IPS DF 6.9 (cell line): ENCODE data around the gene PAX5.

Experiments used
- DNase-seq: peaks from one replicate; pipeline ENCODE4 v3.0.0-alpha.2; 2013; ENCODE audit warnings: low read depth, low spot score
- H3K27ac ChIP-seq: one replicate; pipeline ENCODE4 v1.5.1; 2013; ENCODE audit warnings: low read length, control low read depth
- H3K27me3 ChIP-seq: 2 replicates; pipeline ENCODE4 v1.6.1; 2013; ENCODE audit warnings: mild to moderate bottlenecking, low read length; ENCODE audit not compliant: control insufficient read depth, insufficient read depth
- H3K36me3 ChIP-seq: 2 replicates; pipeline ENCODE4 v1.6.1; 2013; ENCODE audit warnings: low read length; ENCODE audit not compliant: control insufficient read depth, insufficient read depth
- H3K4me1 ChIP-seq: 2 replicates; pipeline ENCODE4 v1.6.1; 2013; ENCODE audit warnings: low read length; ENCODE audit not compliant: control insufficient read depth, insufficient read depth
- H3K4me3 ChIP-seq: 2 replicates; pipeline ENCODE4 v1.5.1; 2013; ENCODE audit warnings: mild to moderate bottlenecking, low read length
- H3K9me3 ChIP-seq: 2 replicates; pipeline ENCODE4 v1.6.1; 2013; ENCODE audit warnings: low read length, inconsistent platforms; ENCODE audit not compliant: control insufficient read depth, insufficient read depth
- WGBS: extraction: QIAGEN DNeasy Blood & Tissue Kit; methylation state at CpG from one replicate; pipeline ENCODE4 v1.1.7; 2013; ENCODE audit warnings: mixed read lengths, missing lambda C conversion rate; ENCODE audit not compliant: insufficient read length, insufficient coverage; 5-methylcytosine and 5-hydroxymethylcytosine counted together

The PAX5 gene

DNA sequence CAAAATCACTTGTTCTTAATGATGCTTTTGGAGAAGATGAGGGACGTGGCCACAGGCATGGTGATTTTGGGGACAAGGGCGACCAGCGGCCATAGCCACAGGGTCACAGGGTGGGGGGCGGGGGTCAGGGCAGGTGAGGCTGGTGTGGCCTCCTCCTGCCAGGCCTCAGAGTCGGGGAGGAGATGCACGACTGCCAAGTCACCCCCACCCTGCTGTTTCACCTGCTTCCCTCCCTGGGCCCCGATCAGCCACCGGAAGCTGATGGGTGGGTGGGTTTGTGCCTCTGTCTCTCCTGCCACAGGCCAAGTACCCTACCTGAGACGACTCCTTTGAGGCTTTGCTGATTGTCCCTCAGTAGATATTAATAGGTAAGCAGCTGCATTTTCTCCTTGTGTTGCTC, 199.3 kb downstream of the PAX5 start:
- no CpG with 5 or more reads among the region's 9 CpGs for whole genome bisulfite sequencing
- H3K27me3 ChIP-seq: no peaks in the 10 kb centered on the region
- no peaks in the 10 kb centered on the region for H3K9me3 ChIP-seq
- DNase-seq: no peak
- H3K4me3 ChIP-seq: no peak overlapping the region
- no peak overlapping the region for H3K27ac ChIP-seq
- peaks cover 4% of the 10 kb centered on the region for H3K4me1 ChIP-seq
- no peaks in the 10 kb centered on the region for H3K36me3 ChIP-seq

DNA sequence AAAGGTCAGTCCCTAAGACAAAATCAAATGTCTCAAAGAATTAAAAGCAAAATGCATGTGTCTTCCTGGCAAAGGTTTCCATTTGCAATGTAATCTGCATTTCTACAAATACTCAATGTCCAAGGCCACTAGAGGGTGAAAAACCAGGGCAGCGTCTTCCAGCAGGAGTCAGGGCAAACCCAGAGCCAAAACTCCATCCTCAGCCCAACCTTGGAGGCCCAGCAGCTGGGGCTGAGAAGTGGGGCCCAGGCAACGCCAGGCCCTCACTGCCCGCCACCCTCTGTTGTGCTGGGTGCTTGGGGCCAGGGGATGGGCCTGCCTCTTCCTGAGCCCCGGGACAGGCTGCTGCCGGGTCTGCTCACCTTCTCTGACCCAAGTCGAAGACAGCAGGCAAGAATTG, 200.1 kb downstream of the PAX5 start:
- H3K27me3 ChIP-seq: no peaks in the 10 kb centered on the region
- H3K9me3 ChIP-seq: no peaks in the 10 kb centered on the region
- H3K4me1 ChIP-seq: peaks cover 4% of the 10 kb centered on the region
- H3K36me3 ChIP-seq: no peaks in the 10 kb centered on the region
- WGBS: no CpG with 5 or more reads among the region's 6 CpGs
- H3K27ac ChIP-seq: no peak overlapping the region
- no peak overlapping the region for H3K4me3 ChIP-seq
- no peak for DNase-seq

DNA sequence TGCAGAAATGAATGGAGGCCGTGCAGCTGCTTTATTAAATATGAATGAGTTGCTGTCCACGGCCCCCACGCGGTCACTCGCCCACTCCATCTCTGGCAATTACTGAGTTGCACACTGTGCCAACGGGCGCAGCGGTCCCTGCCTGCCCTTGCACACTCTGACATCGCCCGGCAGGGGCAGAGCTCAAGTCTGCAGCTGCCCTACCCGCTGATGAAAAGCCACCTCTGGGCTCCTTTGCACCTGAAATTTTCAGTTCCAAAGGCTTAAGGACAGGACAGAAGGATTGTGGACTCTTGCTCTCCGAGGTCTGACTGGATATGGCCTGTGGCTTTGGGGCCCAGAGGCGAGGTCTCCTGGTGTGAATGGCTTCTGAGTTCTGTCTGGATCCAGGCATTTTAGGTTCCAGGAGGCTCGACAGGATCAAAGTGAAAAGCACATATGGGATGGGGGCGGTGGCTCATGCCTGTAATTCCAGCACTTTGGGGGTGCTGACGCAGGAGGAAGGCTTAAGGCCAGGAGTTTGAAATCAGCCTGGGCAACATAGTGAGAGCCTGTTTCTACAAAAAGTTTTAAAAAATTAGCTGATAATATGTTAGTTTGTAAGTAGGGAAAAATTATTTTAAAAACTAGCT, 201.8 kb downstream of the PAX5 start:
- no peaks in the 10 kb centered on the region for H3K27me3 ChIP-seq
- DNase-seq: no peak
- no peaks in the 10 kb centered on the region for H3K9me3 ChIP-seq
- H3K27ac ChIP-seq: no peak overlapping the region
- no peak overlapping the region for H3K4me3 ChIP-seq
- H3K4me1 ChIP-seq: peaks cover 4% of the 10 kb centered on the region
- H3K36me3 ChIP-seq: no peaks in the 10 kb centered on the region
- WGBS: no CpG with 5 or more reads among the region's 16 CpGs

DNA sequence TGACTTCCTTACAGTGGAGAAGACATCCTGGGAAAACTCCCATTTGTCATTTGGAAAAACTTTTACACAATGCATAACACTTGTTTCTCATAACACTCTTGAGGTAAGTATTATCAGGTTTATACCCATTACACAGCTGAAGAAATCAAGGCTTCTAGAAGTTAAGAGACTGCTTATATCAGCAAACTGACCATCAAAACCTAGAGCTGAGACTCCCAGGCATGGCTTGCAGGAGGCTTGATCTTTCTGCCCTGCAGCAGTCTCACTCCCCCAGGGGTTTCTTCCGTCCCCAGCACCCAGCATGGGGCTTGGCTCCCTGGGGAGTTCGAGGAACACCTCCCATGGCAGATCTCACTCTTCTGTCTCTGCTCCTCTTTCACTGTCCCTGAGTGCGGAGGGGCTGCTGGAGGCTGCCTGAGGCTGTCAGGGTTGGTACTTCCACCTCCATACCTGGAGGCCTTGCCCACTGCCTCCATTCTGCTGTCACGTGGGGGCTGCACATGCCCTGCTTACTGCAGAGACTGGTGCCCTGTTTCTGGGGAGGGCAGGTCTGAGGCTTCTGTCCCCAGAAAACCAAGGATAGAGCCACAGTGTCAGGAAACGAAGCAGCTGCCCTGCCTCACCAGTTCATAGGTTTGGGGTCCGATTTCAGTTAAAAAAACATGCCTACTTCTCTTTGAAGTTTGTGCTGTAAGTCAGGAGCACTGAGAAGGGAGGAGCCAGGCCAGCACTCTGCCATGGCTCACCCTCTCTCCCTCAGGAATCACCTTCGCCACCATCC, 202.5 kb downstream of the PAX5 start:
- peaks cover 4% of the 10 kb centered on the region for H3K4me1 ChIP-seq
- WGBS: no CpG with 5 or more reads among the region's 7 CpGs

DNA sequence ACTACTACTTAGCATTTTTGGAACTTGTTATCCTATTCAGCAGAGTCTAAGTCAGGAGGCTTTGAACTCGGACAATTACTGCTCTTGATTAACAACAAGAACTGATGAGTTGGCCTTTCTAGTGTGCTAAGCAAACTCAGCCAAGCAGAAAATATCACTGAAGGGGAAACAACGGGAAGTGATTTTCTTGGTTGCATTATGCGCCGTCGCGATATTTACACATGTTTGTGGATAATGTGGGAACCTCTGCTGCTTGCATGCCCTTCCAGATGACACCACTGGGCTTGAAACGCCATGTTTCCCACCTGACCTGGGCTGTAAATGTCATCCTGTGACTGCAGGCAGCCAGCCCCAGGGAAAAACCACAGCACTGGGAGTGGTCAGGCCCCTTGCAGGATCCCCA, 205.5 kb downstream of the PAX5 start:
- DNase-seq: no peak
- Histone ChIP-seq H3K27me3 (no peaks in the 10 kb centered on the region), H3K36me3 (no peaks in the 10 kb centered on the region), H3K27ac (no peak overlapping the region), H3K4me3 (no peak overlapping the region), H3K9me3 (no peaks in the 10 kb centered on the region), H3K4me1 (peaks cover 1% of the 10 kb centered on the region; the same call in 1 of the 2 replicates)
- WGBS: no CpG with 5 or more reads among the region's 7 CpGs

More for the DNA sequence above, 202.5 kb downstream of the PAX5 start:
- Histone ChIP-seq H3K36me3 (no peaks in the 10 kb centered on the region), H3K4me3 (no peak overlapping the region), H3K9me3 (no peaks in the 10 kb centered on the region), H3K27ac (no peak overlapping the region), H3K27me3 (no peaks in the 10 kb centered on the region)
- no peak for DNase-seq

DNA sequence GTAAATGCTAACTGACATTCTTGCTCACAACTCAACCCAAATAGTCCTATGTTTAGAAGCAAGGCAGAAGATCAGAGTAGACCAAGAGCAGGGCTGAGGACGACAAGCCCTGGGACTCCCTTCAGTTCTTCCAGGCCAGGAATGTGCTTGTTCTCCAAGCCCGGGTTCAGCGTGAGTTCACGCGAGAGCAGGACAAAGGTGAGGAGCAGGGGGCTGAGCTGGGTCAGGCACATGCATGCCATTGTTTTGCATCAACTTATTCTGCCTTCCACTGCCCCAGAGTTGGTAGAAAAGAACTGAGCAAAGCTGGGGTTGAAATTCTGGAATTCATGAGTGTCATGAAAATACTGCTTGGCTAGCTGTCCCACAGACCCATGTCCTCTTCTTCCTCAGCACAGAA, 206.5 kb downstream of the PAX5 start:
- DNase-seq: no peak
- Histone ChIP-seq H3K4me3 (no peak overlapping the region), H3K27me3 (no peaks in the 10 kb centered on the region), H3K27ac (no peak overlapping the region), H3K9me3 (no peaks in the 10 kb centered on the region), H3K4me1 (peaks cover 1% of the 10 kb centered on the region; the same call in 1 of the 2 replicates), H3K36me3 (no peaks in the 10 kb centered on the region)
- no CpG with 5 or more reads among the region's 5 CpGs for WGBS

DNA sequence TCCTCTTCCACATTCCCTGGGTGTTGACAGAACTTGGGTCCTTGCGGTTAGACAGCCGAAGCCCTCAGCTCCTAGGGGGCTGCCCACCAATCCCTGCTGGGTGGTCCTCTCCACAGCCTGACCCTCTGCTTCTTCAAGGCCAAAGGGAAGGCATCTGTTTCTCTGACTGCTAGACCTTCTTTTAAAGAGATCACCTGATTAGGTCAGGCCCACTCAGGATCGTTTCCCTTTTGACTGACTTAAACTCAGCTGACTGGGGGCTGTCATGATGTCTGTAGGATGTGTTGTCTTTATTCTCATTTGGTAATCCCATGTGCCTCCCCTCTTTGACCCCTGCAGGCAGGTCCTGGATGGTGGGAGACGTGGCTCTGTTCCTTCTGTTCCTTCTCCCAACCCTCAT, 207.5 kb downstream of the PAX5 start:
- Histone ChIP-seq H3K36me3 (no peaks in the 10 kb centered on the region), H3K9me3 (no peaks in the 10 kb centered on the region), H3K4me3 (no peak overlapping the region), H3K27me3 (no peaks in the 10 kb centered on the region), H3K27ac (no peak overlapping the region), H3K4me1 (no peaks in the 10 kb centered on the region; the same call in 1 of the 2 replicates)
- no CpG with 5 or more reads among the region's 4 CpGs for WGBS
- no peak for DNase-seq

DNA sequence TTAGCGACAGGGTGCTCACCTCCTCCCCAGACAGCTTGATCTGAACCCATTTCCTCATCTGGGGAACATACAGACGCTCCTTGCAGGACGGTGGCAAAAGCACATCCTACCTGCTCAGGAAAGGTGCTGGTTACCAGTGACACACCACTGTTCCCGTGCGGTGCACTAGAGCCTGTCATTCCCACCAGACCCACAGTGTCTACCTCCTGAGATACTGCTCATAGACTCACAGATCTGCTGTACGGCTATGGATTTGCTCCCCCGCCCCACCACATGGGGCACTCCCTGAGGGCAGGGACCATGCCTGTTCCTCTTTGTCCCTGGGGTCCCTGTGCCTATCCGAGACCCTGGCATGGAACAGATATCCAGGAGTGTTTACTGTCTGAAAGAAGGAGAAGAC, 208.9 kb downstream of the PAX5 start:
- Histone ChIP-seq H3K4me3 (no peak overlapping the region), H3K9me3 (no peaks in the 10 kb centered on the region), H3K27me3 (no peaks in the 10 kb centered on the region), H3K27ac (no peak overlapping the region), H3K36me3 (no peaks in the 10 kb centered on the region), H3K4me1 (no peaks in the 10 kb centered on the region)
- no peak for DNase-seq
- WGBS: no CpG with 5 or more reads among the region's 8 CpGs

DNA sequence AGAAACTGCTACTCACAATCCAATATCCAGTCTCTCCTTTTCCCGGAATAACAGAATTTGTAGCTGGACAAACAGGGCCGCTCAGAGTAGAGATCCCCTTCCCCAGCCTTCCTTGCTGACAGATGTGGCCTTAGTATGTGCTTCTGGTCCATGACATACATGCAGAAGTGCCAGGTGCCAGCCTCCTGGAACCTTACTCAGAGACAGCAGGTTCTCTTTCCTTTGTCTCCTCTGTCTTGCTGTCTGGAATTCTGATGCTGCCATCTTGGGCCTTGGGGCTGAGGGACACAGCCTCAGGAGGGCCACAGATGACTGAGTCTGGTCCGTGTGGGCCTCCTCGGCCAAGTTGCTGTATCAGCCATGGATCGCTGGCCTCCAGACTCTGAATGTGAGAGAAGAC, 210.1 kb downstream of the PAX5 start:
- no peaks in the 10 kb centered on the region for H3K9me3 ChIP-seq

DNA sequence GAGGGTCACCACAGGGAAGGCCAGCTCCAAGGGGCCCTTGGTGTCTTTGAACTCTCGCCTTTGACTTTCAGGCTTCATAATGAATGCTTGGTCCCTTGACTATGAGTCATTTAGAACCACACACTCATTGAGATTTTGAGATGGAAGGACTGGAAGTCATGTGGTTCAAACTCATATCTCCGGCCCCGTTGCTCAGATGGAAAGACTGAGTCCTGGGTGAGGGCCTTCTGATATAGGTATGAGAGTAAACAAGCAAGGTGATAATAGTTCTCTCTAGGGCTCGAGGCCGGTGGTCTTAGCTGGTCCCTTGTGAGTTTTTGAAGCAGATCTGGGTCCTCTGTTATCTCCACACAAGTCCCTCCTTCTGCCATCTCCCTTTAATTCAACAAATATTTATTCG, 210.6 kb downstream of the PAX5 start:
- no peaks in the 10 kb centered on the region for H3K36me3 ChIP-seq
- H3K9me3 ChIP-seq: no peaks in the 10 kb centered on the region
- no peak for DNase-seq
- WGBS: no CpG with 5 or more reads among the region's 6 CpGs
- H3K27ac ChIP-seq: no peak overlapping the region
- H3K27me3 ChIP-seq: peaks cover 3% of the 10 kb centered on the region; the same call in 1 of the 2 replicates
- H3K4me1 ChIP-seq: no peaks in the 10 kb centered on the region
- no peak overlapping the region for H3K4me3 ChIP-seq

More for the DNA sequence above, 210.1 kb downstream of the PAX5 start:
- Histone ChIP-seq H3K4me1 (no peaks in the 10 kb centered on the region), H3K4me3 (no peak overlapping the region), H3K27me3 (no peaks in the 10 kb centered on the region), H3K27ac (no peak overlapping the region), H3K36me3 (no peaks in the 10 kb centered on the region)
- no CpG with 5 or more reads among the region's 5 CpGs for WGBS
- no peak for DNase-seq
